AG04449 (cell line): Measurements from ENCODE around the gene CNTNAP2.

Source experiments
- CTCF ChIA-PET: fragments of 350-600 bp; formaldehyde crosslinking; extraction: SDS; loops from one replicate; lab custom pipeline; 2021; ENCODE audit warnings: antibody characterized with exemption; lab: Yijun Ruan, JAX
- POLR2A ChIA-PET: fragments of 400-600, 350-600 bp; formaldehyde crosslinking; extraction: SDS; loops from one replicate; lab custom pipeline; 2020; ENCODE audit warnings: antibody characterized with exemption, inconsistent platforms; lab: Yijun Ruan, JAX
- DNase-seq: peaks from one replicate; pipeline ENCODE4 v3.0.0-alpha.2; 2010; ENCODE audit warnings: low read depth, low spot score
- H3K4me3 ChIP-seq: 2 replicates; pipeline ENCODE4 v1.5.1; 2011; ENCODE audit warnings: low read depth, mild to moderate bottlenecking, control low read depth, low read length
- CTCF ChIP-seq: IDR thresholded peaks from one replicate; pipeline ENCODE4 v1.5.1; 2011; ENCODE audit warnings: mild to moderate bottlenecking, moderate library complexity, low read length, control low read depth, inconsistent platforms; ENCODE audit not compliant: insufficient read depth; ENCODE audit errors: missing control alignments

The CNTNAP2 gene

GRCh38 chr7:147249956-147250355 lies 1133.4 kb downstream of the CNTNAP2 start:
- CTCF ChIA-PET, result no interaction called here

GRCh38 chr7:147251751-147252325 lies 1135.2 kb downstream of the CNTNAP2 start:
- ChIA-PET CTCF (interaction anchor here (1.2 kb wide), 1 partner anchor 15 kb away, joined by 3 read pairs; no protein-coding TSS in a partner anchor), POLR2A (no interaction called here)
- TF ChIP-seq CTCF, result no peak

More at GRCh38 chr7:147249956-147250355, 1133.4 kb downstream of the CNTNAP2 start:
- H3K4me3 ChIP-seq, result no peak overlapping the region
- DNase-seq, result no peak
- no peak for TF ChIP-seq CTCF
- POLR2A ChIA-PET, result no interaction called here

DNA sequence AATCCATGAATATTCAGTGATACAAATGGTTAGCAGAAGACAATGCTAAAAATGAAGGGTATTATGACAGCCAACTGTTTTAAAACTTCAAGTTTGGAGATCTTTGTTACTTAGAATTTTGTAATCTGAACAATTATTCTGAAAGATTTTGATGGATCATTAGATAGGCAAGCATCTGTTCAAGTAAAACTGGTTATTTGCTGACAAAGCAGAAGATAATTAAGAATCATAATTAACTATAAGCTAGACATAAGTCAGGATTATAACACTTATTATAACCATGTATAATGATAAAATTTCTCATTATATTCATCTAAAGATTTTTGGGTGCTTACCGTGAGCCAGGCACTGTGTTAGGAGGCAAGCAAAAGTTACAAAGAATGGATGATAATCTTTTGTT lies 1145.1 kb downstream of the CNTNAP2 start:
- ChIA-PET POLR2A (no interaction called here), CTCF (no interaction called here)
- TF ChIP-seq CTCF, result no peak
- H3K4me3 ChIP-seq, result no peak overlapping the region
- no peak for DNase-seq

More at GRCh38 chr7:147251751-147252325, 1135.2 kb downstream of the CNTNAP2 start:
- no peak overlapping the region for H3K4me3 ChIP-seq
- no peak for DNase-seq

- H3K4me3 ChIP-seq, result no peak overlapping the region
- no peak for DNase-seq
- CTCF ChIA-PET, result no interaction called here
- POLR2A ChIA-PET, result no interaction called here
- TF ChIP-seq CTCF, result no peak
These were observed 1148.9 kb downstream of the CNTNAP2 start for GRCh38 chr7:147265528-147265927.

GRCh38 chr7:147276106-147276505 lies 1159.5 kb downstream of the CNTNAP2 start:
- no peak overlapping the region for H3K4me3 ChIP-seq
- ChIA-PET POLR2A (no interaction called here), CTCF (no interaction called here)
- TF ChIP-seq CTCF, result no peak
- DNase-seq, result no peak

GRCh38 chr7:147276783-147277370 lies 1160.3 kb downstream of the CNTNAP2 start:
- CTCF ChIA-PET, result no interaction called here
- no peak for TF ChIP-seq CTCF
- H3K4me3 ChIP-seq, result no peak overlapping the region
- DNase-seq, result no peak
- POLR2A ChIA-PET, result no interaction called here
